GM23338 (cell line): ENCODE measurements around the gene ZNRF2. TPM values are rescaled to one million over a fixed set of nuclear protein-coding genes. Genes with fewer than 3 reads are reported as not detected.
A peak's percentile ranks its signal among the peaks of the same experiment; 100 is the strongest.

Experiments used
- ATAC-seq: fragments of 200-7000 bp; cut with Tn5 transposase; 3 replicates; pipeline ENCODE4 v1.9.1; 2020
- DNase-seq: peaks from one replicate; pipeline ENCODE4 v3.0.0-alpha.2; 2015; ENCODE audit warnings: low spot score
- H2AFZ ChIP-seq: fragments of 200-600 bp; sonication (generic); 2 replicates; pipeline ENCODE4 v1.8.0; 2016; ENCODE audit warnings: antibody characterized with exemption, mild to moderate bottlenecking, moderate library complexity
- H3F3A ChIP-seq: fragments of 200-600 bp; sonication (generic); replicated peaks from 2 replicates; pipeline ENCODE4 v1.8.0; 2017; ENCODE audit warnings: antibody characterized with exemption, mixed run types, low read depth
- H3K27ac ChIP-seq: fragments of 200-600 bp; sonication (generic); 2 replicates; pipeline ENCODE4 v1.6.1; 2016; ENCODE audit warnings: low read depth
- H3K27me3 ChIP-seq: fragments of 200-600 bp; sonication (generic); 2 replicates; pipeline ENCODE4 v1.8.0; 2016; ENCODE audit warnings: mild to moderate bottlenecking, mixed run types, moderate library complexity; ENCODE audit not compliant: insufficient read depth
- H3K36me3 ChIP-seq: fragments of 200-600 bp; sonication (generic); 2 replicates; pipeline ENCODE4 v1.8.0; 2016; ENCODE audit warnings: mild to moderate bottlenecking; ENCODE audit not compliant: insufficient read depth
- H3K4me1 ChIP-seq: fragments of 200-600 bp; sonication (generic); 2 replicates; pipeline ENCODE4 v1.8.0; 2016; ENCODE audit warnings: mild to moderate bottlenecking, moderate library complexity; ENCODE audit not compliant: insufficient read depth
- H3K4me2 ChIP-seq: fragments of 200-600 bp; sonication (generic); 2 replicates; pipeline ENCODE4 v1.7.1; 2017; ENCODE audit warnings: mixed run types
- H3K4me3 ChIP-seq: fragments of 200-600 bp; sonication (generic); 2 replicates; pipeline ENCODE4 v1.6.1; 2016; ENCODE audit warnings: mixed run types
- H3K79me2 ChIP-seq: fragments of 200-600 bp; sonication (generic); replicated peaks from 2 replicates; pipeline ENCODE4 v1.8.0; 2017; ENCODE audit warnings: mild to moderate bottlenecking; ENCODE audit not compliant: insufficient read depth
- H3K9me2 ChIP-seq: fragments of 200-600 bp; sonication (generic); 2 replicates; pipeline ENCODE4 v1.8.0; 2017; ENCODE audit not compliant: insufficient read depth
- H4K20me1 ChIP-seq: fragments of 200-600 bp; sonication (generic); replicated peaks from 2 replicates; pipeline ENCODE4 v1.8.0; 2017; ENCODE audit warnings: mild to moderate bottlenecking; ENCODE audit not compliant: insufficient read depth
- H3K27ac Mint-ChIP-seq: 2 replicates; pipeline ENCODE4 v1.8.0; 2020; ENCODE audit warnings: inconsistent platforms, mild to moderate bottlenecking, moderate library complexity, mixed read lengths
- H3K27me3 Mint-ChIP-seq: 3 replicates; pipeline ENCODE4 v1.8.0; 2022; ENCODE audit warnings: low read depth, mild to moderate bottlenecking, moderate library complexity, mixed read lengths, inconsistent platforms; ENCODE audit not compliant: insufficient read depth, poor library complexity
- H3K36me3 Mint-ChIP-seq: 3 replicates; pipeline ENCODE4 v1.8.0; 2021; ENCODE audit warnings: low read depth, mild to moderate bottlenecking, inconsistent platforms, moderate library complexity, mixed read lengths
- H3K4me1 Mint-ChIP-seq: 3 replicates; pipeline ENCODE4 v1.8.0; 2020; ENCODE audit warnings: mild to moderate bottlenecking, inconsistent platforms, mixed read lengths
- H3K4me3 Mint-ChIP-seq: 3 replicates; pipeline ENCODE4 v1.8.0; 2021; ENCODE audit warnings: moderate library complexity, mild to moderate bottlenecking, inconsistent platforms, mixed read lengths
- H3K9me3 Mint-ChIP-seq: 3 replicates; pipeline ENCODE4 v1.8.0; 2020; ENCODE audit warnings: moderate library complexity, mild to moderate bottlenecking, inconsistent platforms, mixed read lengths
- CREB1 ChIP-seq: fragments of 250-450 bp; sonication (Bioruptor Pico); IDR thresholded peaks from 2 replicates; pipeline ENCODE4 v1.5.0; 2020; ENCODE audit warnings: low read depth, mild to moderate bottlenecking, moderate library complexity
- CTCF ChIP-seq, 2 experiments: fragments of 200-600 bp in 1 of 2; sonication (generic) in 1 of 2; conservative IDR thresholded peaks; 2 replicates each; pipeline versions ENCODE4 v1.5.1 to v1.6.1; 2016 to 2017; ENCODE audit warnings: antibody characterized with exemption in 2 of 2, low read depth in 2 of 2, mild to moderate bottlenecking in 2 of 2, moderate library complexity in 1 of 2
- ETS1 ChIP-seq: IDR thresholded peaks from 2 replicates; pipeline ENCODE4 v1.6.1; 2016; ENCODE audit warnings: antibody characterized with exemption
- EZH2 ChIP-seq: fragments of 200-600 bp; sonication (generic); IDR thresholded peaks from one replicate; pipeline ENCODE4 v1.8.0; 2017; ENCODE audit warnings: antibody characterized with exemption, mild to moderate bottlenecking, low read depth; ENCODE audit not compliant: unreplicated experiment
- EZH2phosphoT487 ChIP-seq: fragments of 200-600 bp; sonication (generic); IDR thresholded peaks from one replicate; pipeline ENCODE4 v1.8.1; 2018; ENCODE audit warnings: antibody characterized with exemption; ENCODE audit not compliant: unreplicated experiment
- JUNB ChIP-seq: IDR thresholded peaks from one replicate; pipeline ENCODE4 v1.6.1; 2016; ENCODE audit warnings: antibody characterized with exemption; ENCODE audit not compliant: unreplicated experiment
- NANOG ChIP-seq: IDR thresholded peaks from 2 replicates; pipeline ENCODE4 v1.6.1; 2016; ENCODE audit warnings: antibody characterized with exemption, borderline replicate concordance
- POLR2AphosphoS5 ChIP-seq: IDR thresholded peaks from 2 replicates; pipeline ENCODE4 v1.6.1; 2016; ENCODE audit warnings: antibody characterized with exemption, low read depth
- REST ChIP-seq: IDR thresholded peaks from one replicate; pipeline ENCODE4 v1.6.1; 2018; ENCODE audit warnings: antibody characterized with exemption; ENCODE audit not compliant: unreplicated experiment
- STAT1 ChIP-seq: IDR thresholded peaks from one replicate; pipeline ENCODE4 v1.6.1; 2016; ENCODE audit warnings: antibody characterized with exemption; ENCODE audit not compliant: unreplicated experiment
- ZNF114 ChIP-seq: fragments of 250-450 bp; sonication (Bioruptor Pico); IDR thresholded peaks from 2 replicates; pipeline ENCODE4 v1.5.0; 2020; ENCODE audit warnings: mild to moderate bottlenecking, moderate library complexity
- ZNF331 ChIP-seq: fragments of 250-450 bp; sonication (Bioruptor Pico); IDR thresholded peaks from 2 replicates; pipeline ENCODE4 v1.5.0; 2020; ENCODE audit warnings: low read depth, mild to moderate bottlenecking, moderate library complexity
- polyA plus RNA-seq: library from polyadenylated mRNA; unstranded; fragments of >200 nt; fragmentation: Nextera tagmentation; extraction: Ambion mirVana; gene quantifications from 2 replicates; pipeline ENCODE4 v1.2.1, GENCODE V29; 2016
- total RNA-seq: library from RNA; depleted of rRNA; stranded (reverse); fragments of >200 nt; shearing (Covaris generic); gene quantifications from 2 replicates; pipeline ENCODE4 v1.2.3, GENCODE V29; 2014
- TF ChIP-seq, protein P1 (sequence below): fragments of 250-450 bp; sonication (Bioruptor Pico); IDR thresholded peaks from 2 replicates; pipeline ENCODE4 v1.5.0; 2020; ENCODE audit warnings: mild to moderate bottlenecking, moderate library complexity

ZNRF2 gene
- total and polyA plus RNA-seq, 2 experiments from 2014 or later = 6.0 to 34.7 TPM

- peaks cover 4% of the 10 kb centered on the region; the same call in 1 of the 2 replicates for H4K20me1 ChIP-seq
Observed at GRCh38 chr7:30306976-30307375, 22.6 kb downstream of the ZNRF2 start.

More at GRCh38 chr7:30306976-30307375, 22.6 kb downstream of the ZNRF2 start:
- Histone ChIP-seq H3K79me2 (peaks cover 99% of the 10 kb centered on the region), H2AFZ (no peak overlapping the region), H3K27me3 (no peaks in the 10 kb centered on the region), H3K4me3 (no peak overlapping the region), H3K4me2 (0 out of 2 replicates have a peak overlapping the region, but pooled peaks have one; percentile 7), H3K9me2 (no peaks in the 10 kb centered on the region), H3F3A (no peaks in the 10 kb centered on the region), H3K4me1 (peaks cover 48% of the 10 kb centered on the region), H3K27ac (peak overlapping the region; percentile 17; the same call in 1 of the 2 replicates), H3K36me3 (no peaks in the 10 kb centered on the region)
- no peak for DNase-seq
- Mint-ChIP-seq H3K27ac (peak overlapping the region; percentile 70), H3K36me3 (no peaks in the 10 kb centered on the region), H3K4me3 (no peak overlapping the region), H3K27me3 (no peaks in the 10 kb centered on the region), H3K4me1 (peaks cover 58% of the 10 kb centered on the region), H3K9me3 (no peaks in the 10 kb centered on the region)
- TF ChIP-seq CREB1 (CRISPR knock-in tag) = no peak
- no peak for TF ChIP-seq ETS1
- TF ChIP-seq NANOG = no peak
- no peak for TF ChIP-seq EZH2
- no peak for TF ChIP-seq EZH2phosphoT487
- TF ChIP-seq, protein P1, sequence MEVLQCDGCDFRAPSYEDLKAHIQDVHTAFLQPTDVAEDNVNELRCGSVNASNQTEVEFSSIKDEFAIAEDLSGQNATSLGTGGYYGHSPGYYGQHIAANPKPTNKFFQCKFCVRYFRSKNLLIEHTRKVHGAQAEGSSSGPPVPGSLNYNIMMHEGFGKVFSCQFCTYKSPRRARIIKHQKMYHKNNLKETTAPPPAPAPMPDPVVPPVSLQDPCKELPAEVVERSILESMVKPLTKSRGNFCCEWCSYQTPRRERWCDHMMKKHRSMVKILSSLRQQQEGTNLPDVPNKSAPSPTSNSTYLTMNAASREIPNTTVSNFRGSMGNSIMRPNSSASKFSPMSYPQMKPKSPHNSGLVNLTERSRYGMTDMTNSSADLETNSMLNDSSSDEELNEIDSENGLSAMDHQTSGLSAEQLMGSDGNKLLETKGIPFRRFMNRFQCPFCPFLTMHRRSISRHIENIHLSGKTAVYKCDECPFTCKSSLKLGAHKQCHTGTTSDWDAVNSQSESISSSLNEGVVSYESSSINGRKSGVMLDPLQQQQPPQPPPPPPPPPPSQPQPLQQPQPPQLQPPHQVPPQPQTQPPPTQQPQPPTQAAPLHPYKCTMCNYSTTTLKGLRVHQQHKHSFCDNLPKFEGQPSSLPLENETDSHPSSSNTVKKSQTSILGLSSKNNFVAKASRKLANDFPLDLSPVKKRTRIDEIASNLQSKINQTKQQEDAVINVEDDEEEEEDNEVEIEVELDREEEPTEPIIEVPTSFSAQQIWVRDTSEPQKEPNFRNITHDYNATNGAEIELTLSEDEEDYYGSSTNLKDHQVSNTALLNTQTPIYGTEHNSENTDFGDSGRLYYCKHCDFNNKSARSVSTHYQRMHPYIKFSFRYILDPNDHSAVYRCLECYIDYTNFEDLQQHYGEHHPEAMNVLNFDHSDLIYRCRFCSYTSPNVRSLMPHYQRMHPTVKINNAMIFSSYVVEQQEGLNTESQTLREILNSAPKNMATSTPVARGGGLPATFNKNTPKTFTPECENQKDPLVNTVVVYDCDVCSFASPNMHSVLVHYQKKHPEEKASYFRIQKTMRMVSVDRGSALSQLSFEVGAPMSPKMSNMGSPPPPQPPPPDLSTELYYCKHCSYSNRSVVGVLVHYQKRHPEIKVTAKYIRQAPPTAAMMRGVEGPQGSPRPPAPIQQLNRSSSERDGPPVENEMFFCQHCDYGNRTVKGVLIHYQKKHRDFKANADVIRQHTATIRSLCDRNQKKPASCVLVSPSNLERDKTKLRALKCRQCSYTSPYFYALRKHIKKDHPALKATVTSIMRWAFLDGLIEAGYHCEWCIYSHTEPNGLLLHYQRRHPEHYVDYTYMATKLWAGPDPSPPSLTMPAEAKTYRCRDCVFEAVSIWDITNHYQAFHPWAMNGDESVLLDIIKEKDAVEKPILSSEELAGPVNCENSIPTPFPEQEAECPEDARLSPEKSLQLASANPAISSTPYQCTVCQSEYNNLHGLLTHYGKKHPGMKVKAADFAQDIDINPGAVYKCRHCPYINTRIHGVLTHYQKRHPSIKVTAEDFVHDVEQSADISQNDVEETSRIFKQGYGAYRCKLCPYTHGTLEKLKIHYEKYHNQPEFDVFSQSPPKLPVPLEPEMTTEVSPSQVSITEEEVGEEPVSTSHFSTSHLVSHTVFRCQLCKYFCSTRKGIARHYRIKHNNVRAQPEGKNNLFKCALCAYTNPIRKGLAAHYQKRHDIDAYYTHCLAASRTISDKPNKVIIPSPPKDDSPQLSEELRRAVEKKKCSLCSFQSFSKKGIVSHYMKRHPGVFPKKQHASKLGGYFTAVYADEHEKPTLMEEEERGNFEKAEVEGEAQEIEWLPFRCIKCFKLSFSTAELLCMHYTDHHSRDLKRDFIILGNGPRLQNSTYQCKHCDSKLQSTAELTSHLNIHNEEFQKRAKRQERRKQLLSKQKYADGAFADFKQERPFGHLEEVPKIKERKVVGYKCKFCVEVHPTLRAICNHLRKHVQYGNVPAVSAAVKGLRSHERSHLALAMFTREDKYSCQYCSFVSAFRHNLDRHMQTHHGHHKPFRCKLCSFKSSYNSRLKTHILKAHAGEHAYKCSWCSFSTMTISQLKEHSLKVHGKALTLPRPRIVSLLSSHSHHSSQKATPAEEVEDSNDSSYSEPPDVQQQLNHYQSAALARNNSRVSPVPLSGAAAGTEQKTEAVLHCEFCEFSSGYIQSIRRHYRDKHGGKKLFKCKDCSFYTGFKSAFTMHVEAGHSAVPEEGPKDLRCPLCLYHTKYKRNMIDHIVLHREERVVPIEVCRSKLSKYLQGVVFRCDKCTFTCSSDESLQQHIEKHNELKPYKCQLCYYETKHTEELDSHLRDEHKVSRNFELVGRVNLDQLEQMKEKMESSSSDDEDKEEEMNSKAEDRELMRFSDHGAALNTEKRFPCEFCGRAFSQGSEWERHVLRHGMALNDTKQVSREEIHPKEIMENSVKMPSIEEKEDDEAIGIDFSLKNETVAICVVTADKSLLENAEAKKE (CRISPR knock-in tag) = no peak
- TF ChIP-seq STAT1 = no peak
- TF ChIP-seq CTCF (conservative IDR thresholded peaks at IDR 0.05; ENCODE audit: low read depth in 2 of 2) = no peak
- no peak for TF ChIP-seq JUNB
- TF ChIP-seq ZNF114 (CRISPR knock-in tag) = no peak
- no peak for TF ChIP-seq ZNF331 (CRISPR knock-in tag)
- TF ChIP-seq POLR2AphosphoS5 = no peak
- TF ChIP-seq REST = no peak
- ATAC-seq = no peak
